Epithelial cell of esophagus (primary cell): ENCODE data around the gene FNIP1.

Source experiments
- DNase-seq: peaks from one replicate; pipeline ENCODE4 v3.0.0; 2010; ENCODE audit warnings: low read depth
- H3K4me3 ChIP-seq: 2 replicates; pipeline ENCODE4 v1.5.1; 2011; ENCODE audit warnings: mild to moderate bottlenecking, low read length, control low read depth
- TF ChIP-seq, protein P1 (sequence below): IDR thresholded peaks from 2 replicates; pipeline ENCODE4 v1.5.1; 2011; ENCODE audit warnings: low read depth, mild to moderate bottlenecking, low read length, control low read depth, inconsistent platforms; ENCODE audit not compliant: insufficient read depth; ENCODE audit errors: missing control alignments

The FNIP1 gene

GRCh38 chr5:131710391-131710790, 86.4 kb downstream of the FNIP1 start:
- no peak overlapping the region for H3K4me3 ChIP-seq
- TF ChIP-seq, protein P1, sequence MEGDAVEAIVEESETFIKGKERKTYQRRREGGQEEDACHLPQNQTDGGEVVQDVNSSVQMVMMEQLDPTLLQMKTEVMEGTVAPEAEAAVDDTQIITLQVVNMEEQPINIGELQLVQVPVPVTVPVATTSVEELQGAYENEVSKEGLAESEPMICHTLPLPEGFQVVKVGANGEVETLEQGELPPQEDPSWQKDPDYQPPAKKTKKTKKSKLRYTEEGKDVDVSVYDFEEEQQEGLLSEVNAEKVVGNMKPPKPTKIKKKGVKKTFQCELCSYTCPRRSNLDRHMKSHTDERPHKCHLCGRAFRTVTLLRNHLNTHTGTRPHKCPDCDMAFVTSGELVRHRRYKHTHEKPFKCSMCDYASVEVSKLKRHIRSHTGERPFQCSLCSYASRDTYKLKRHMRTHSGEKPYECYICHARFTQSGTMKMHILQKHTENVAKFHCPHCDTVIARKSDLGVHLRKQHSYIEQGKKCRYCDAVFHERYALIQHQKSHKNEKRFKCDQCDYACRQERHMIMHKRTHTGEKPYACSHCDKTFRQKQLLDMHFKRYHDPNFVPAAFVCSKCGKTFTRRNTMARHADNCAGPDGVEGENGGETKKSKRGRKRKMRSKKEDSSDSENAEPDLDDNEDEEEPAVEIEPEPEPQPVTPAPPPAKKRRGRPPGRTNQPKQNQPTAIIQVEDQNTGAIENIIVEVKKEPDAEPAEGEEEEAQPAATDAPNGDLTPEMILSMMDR: no peak
- DNase-seq: no peak

- no peak for DNase-seq
- TF ChIP-seq, protein P1: no peak
- H3K4me3 ChIP-seq: no peak overlapping the region
These were observed 87.8 kb downstream of the FNIP1 start for GRCh38 chr5:131709043-131709442.

DNA sequence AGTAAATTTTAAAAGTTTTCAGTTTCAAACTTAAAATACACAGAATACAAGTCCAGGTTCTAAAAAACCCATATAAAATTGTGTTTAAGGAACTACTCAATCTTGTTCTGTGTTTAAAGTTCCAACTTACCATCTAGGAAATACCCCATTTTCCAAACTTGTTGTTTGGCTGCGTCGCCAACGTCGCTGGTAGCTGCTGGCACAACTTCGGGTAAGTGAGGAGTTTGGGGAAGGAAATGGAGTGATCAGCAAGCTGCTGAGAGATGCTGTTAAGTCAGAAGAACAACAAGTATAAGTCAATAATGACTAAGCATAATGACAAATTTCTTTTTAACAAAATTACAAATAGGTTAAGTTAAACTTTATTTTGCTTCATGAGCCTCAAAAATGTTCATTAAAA, 90.5 kb downstream of the FNIP1 start:
- TF ChIP-seq, protein P1: no peak
- no peak overlapping the region for H3K4me3 ChIP-seq
- DNase-seq: no peak

- DNase-seq: no peak
- TF ChIP-seq, protein P1: no peak
- no peak overlapping the region for H3K4me3 ChIP-seq
These were observed 101.9 kb downstream of the FNIP1 start for GRCh38 chr5:131694926-131695325.

GRCh38 chr5:131693894-131694293, 102.9 kb downstream of the FNIP1 start:
- TF ChIP-seq, protein P1: no peak
- DNase-seq: no peak
- H3K4me3 ChIP-seq: no peak overlapping the region

- no peak overlapping the region for H3K4me3 ChIP-seq
- no peak for DNase-seq
- TF ChIP-seq, protein P1: no peak
These were observed 111.2 kb downstream of the FNIP1 start for GRCh38 chr5:131685516-131686171.

- no peak overlapping the region for H3K4me3 ChIP-seq
- TF ChIP-seq, protein P1: no peak
- DNase-seq: no peak
These were observed 112.2 kb downstream of the FNIP1 start for GRCh38 chr5:131684595-131684994.
